Epithelial cell of esophagus (primary cell): Measurements from ENCODE around the gene EXOSC5.
"Not testable (repeated sequence)": the region's sequence is repeated elsewhere in the genome, so short reads cannot be mapped to it uniquely, and the experiment has no call there.

ENCODE experiments used
- DNase-seq: peaks from one replicate; pipeline ENCODE4 v3.0.0; 2010; ENCODE audit warnings: low read depth
- H3K4me3 ChIP-seq: 2 replicates; pipeline ENCODE4 v1.5.1; 2011; ENCODE audit warnings: mild to moderate bottlenecking, low read length, control low read depth
- TF ChIP-seq, protein P1 (sequence below): IDR thresholded peaks from 2 replicates; pipeline ENCODE4 v1.5.1; 2011; ENCODE audit warnings: low read depth, mild to moderate bottlenecking, low read length, control low read depth, inconsistent platforms; ENCODE audit not compliant: insufficient read depth; ENCODE audit errors: missing control alignments

The EXOSC5 gene

DNA sequence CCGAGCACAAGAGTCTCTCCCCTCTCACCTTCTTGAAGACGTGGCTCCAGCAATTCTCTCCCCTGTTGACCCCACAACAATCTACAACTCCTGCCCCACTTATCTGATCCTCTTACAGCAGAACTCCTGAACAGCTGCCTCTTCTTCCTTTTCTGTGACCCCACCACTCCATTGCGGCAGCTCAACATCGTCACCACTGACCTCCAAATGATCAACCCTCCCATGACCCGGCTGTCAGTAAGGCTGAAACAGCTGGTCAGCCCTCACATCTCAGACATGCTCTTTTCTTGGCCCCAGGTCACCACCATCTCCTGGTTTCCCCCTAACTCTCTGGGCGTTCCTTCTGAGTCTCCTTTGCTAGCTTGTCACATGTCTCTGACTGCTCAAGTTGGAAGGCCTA, 1.8 kb downstream of the EXOSC5 start:
- no peak for DNase-seq
- TF ChIP-seq, protein P1, sequence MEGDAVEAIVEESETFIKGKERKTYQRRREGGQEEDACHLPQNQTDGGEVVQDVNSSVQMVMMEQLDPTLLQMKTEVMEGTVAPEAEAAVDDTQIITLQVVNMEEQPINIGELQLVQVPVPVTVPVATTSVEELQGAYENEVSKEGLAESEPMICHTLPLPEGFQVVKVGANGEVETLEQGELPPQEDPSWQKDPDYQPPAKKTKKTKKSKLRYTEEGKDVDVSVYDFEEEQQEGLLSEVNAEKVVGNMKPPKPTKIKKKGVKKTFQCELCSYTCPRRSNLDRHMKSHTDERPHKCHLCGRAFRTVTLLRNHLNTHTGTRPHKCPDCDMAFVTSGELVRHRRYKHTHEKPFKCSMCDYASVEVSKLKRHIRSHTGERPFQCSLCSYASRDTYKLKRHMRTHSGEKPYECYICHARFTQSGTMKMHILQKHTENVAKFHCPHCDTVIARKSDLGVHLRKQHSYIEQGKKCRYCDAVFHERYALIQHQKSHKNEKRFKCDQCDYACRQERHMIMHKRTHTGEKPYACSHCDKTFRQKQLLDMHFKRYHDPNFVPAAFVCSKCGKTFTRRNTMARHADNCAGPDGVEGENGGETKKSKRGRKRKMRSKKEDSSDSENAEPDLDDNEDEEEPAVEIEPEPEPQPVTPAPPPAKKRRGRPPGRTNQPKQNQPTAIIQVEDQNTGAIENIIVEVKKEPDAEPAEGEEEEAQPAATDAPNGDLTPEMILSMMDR, result no peak
- no peak overlapping the region for H3K4me3 ChIP-seq

- no peak for DNase-seq
- no peak overlapping the region for H3K4me3 ChIP-seq
- TF ChIP-seq, protein P1, result no peak
Measured at GRCh38 chr19:41392775-41393174, 4.4 kb downstream of the EXOSC5 start.

DNA sequence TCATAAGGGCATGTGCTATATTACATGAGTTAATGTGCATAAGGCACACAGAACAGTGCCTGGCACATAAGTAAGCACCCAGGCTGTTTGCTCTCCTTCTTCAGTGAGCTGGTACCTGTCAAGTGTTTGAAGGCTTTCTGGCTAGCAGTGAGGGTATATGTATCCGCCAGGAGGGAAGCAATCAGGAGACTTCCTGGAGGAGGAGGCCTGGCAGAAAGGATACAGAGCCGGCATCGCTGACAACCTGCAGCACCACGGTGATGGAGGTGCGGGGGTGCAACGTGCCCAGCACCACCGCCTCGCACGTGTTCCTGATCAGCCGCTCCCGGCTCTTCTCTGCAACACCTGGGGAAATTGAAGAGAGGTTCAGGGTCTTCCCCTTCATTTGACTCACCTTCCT, 5.5 kb downstream of the EXOSC5 start:
- DNase-seq, result no peak
- no peak overlapping the region for H3K4me3 ChIP-seq
- TF ChIP-seq, protein P1, result no peak

- peak; percentile 86 for DNase-seq
- TF ChIP-seq, protein P1, result no peak
- no peak overlapping the region for H3K4me3 ChIP-seq
Measured at GRCh38 chr19:41386442-41386841, 10.7 kb downstream of the EXOSC5 start.

GRCh38 chr19:41384351-41384750, 12.8 kb downstream of the EXOSC5 start:
- TF ChIP-seq, protein P1, result no peak
- DNase-seq, result no peak
- H3K4me3 ChIP-seq, result no peak overlapping the region

DNA sequence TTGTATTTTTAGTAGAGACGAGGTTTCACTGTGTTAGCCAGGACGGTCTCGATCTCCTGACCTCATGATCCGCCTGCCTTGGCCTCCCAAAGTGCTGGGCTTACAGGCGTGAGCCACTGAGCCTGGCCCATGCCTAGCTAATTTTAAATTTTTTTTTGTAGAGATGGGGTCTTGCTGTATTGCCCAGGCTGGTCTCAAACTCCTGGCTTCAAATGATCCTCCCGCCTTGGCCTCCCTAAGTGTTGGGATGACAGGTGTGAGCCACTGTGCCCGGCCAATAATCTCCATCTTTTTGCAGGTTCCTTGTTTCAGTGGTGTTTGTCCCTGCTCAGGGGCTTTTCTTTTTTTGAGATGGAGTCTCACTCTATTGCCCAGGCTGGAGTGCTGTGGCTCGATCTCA, 15.6 kb downstream of the EXOSC5 start:
- not testable (repeated sequence) for DNase-seq, H3K4me3 ChIP-seq

DNA sequence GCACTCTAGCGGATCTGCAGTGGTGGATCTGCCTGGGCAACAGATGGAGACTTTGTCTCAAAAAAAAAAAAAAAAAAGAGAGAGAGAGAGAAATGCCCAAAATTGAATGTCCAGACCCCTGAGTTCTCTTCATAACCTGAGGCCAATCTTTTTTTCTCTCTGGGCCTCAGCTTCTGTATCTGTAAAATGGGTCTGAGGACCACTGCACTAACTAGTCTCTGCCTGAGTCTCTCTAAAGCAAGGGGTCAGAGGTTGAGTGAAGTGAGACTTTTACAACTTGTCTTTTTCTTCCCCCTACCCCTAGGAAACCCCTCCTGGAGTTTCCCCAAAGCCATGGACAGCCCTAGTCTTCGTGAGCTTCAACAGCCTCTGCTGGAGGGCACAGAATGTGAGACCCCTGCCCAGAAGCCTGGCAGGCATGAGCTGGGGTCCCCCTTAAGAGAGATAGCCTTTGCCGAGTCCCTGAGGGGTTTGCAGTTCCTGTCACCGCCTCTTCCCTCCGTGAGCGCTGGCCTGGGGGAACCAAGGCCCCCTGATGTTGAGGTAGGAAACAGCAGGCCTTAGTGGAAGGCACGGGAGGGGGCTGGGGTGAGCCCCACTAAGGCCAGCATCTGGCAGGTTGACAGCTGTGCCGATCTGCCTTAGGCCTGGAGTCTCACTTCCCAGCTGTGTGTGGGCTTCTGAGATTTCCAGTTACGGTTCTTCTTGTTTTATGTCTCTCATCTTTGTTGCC, 19.0 kb downstream of the EXOSC5 start:
- no peak for DNase-seq
- TF ChIP-seq, protein P1, result no peak
- no peak overlapping the region for H3K4me3 ChIP-seq

GRCh38 chr19:41376998-41377365, 20.2 kb downstream of the EXOSC5 start:
- no peak for DNase-seq
- H3K4me3 ChIP-seq, result peak overlapping the region; percentile 68
- TF ChIP-seq, protein P1, result no peak
